ENCODE data around the gene UCP2. TPM values are rescaled to one million over a fixed set of nuclear protein-coding genes. Genes with fewer than 3 reads are reported as not detected.

UCP2 gene
- total RNA-seq, 1 donor from 2014 or later: 23.4 TPM

DNA sequence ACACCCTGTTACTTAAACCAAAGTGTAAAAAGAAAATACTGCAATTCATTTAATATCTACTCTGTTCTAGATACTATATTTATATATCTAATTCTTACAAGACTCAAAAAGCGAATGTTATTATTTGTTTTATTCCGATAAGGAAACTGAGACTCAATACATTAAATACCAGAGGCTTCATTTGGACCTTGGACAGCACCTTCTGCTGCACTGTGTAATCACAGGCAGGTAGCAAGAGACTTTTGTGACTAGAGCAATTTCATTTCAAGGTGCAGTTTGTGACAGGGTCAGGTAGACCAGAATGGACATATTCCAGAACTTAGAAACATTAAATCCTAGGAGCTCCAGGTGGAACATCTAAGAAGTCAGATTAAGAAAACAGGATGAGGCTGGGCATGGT lies 53.3 kb downstream of the UCP2 start:
- Histone ChIP-seq H3K36me3 (peaks cover 82% of the 10 kb centered on the region), H3K4me1 (peaks cover 7% of the 10 kb centered on the region), H3K27me3 (ENCODE audit: low read depth) (no peaks in the 10 kb centered on the region), H3K27ac (replicated peaks) (no peak overlapping the region), H3K4me3 (no peak overlapping the region), H3K9me3 (replicated peaks) (no peaks in the 10 kb centered on the region)
- no peak for DNase-seq
- TF ChIP-seq, protein P1, sequence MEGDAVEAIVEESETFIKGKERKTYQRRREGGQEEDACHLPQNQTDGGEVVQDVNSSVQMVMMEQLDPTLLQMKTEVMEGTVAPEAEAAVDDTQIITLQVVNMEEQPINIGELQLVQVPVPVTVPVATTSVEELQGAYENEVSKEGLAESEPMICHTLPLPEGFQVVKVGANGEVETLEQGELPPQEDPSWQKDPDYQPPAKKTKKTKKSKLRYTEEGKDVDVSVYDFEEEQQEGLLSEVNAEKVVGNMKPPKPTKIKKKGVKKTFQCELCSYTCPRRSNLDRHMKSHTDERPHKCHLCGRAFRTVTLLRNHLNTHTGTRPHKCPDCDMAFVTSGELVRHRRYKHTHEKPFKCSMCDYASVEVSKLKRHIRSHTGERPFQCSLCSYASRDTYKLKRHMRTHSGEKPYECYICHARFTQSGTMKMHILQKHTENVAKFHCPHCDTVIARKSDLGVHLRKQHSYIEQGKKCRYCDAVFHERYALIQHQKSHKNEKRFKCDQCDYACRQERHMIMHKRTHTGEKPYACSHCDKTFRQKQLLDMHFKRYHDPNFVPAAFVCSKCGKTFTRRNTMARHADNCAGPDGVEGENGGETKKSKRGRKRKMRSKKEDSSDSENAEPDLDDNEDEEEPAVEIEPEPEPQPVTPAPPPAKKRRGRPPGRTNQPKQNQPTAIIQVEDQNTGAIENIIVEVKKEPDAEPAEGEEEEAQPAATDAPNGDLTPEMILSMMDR (IDR thresholded peaks at IDR 0.05; ENCODE audit: borderline replicate concordance): no peak
- intact Hi-C loops (cut with micrococcal nuclease): no loop called here

Other genes starting within 250 kb of the UCP2 start
- gene RAB6A, start 221.8 kb downstream of the UCP2 start, total RNA-seq: 98.3 TPM
- gene MRPL48, start 195.0 kb downstream of the UCP2 start, total RNA-seq: 35.6 TPM
- 53.1 TPM for gene COA4, start 106.0 kb downstream of the UCP2 start, total RNA-seq
- gene PAAF1, start 105.8 kb downstream of the UCP2 start, total RNA-seq: 13.5 TPM
- not detected for gene DNAJB13, start 31.8 kb downstream of the UCP2 start, total RNA-seq
- 2.7 TPM for gene UCP3, start 26.2 kb upstream of the UCP2 start, total RNA-seq
- gene C2CD3, start 188.2 kb upstream of the UCP2 start, total RNA-seq: 13.8 TPM
- 29.7 TPM for gene PPME1, start 188.4 kb upstream of the UCP2 start, total RNA-seq